NCI-H2196 treated with DMSO at 0.1 percent for 48 hours (cell line): ENCODE measurements around the gene PNKP.
"Not testable (repeated sequence)": the region's sequence is repeated elsewhere in the genome, so short reads cannot be mapped to it uniquely, and the experiment has no call there.

ENCODE experiments used
- DNase-seq: peaks from one replicate; lab custom pipeline; 2025; ENCODE audit not compliant: unreplicated experiment; lab: John Stamatoyannopoulos, UW

The PNKP gene

DNA sequence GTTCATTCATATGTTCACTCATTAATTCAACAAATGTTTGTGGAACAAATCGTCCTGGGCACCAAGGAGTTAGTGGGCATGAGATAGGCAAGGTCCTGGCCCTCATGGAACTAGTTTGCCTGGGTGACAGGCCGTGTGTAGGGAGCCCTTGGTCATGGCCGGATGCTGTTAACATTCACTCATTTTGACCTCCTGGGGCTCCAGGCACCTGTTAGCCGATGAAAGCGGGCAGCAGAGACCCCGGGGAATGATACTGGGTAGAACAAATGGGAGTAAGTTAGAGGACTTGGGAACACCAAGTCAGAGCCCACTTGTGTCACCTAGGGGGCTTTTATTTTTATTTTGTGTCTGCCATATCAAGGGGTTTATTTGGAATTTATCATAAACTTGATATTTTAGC, 42.7 kb downstream of the PNKP start:
- no peak for DNase-seq

DNA sequence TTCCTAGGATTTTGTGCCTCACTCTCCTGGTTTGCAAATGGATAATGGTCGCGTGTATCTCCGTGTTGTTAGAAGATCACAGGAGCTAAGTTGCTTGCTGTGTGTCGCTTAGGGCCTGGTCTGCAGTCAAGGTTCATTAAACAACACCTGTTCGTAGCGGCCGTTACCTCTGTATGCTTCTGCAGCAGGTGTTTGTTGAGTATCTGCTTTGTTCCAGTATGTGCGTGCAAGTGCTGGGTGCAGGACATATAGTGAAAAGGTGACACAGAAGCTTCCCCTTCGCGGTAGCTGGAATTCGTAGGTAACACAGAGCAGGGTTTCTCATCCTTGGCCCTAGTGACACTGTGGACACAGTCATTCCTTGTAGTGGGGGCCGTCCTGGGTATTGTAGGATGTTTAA, 43.9 kb downstream of the PNKP start:
- DNase-seq: peak; percentile 48

DNA sequence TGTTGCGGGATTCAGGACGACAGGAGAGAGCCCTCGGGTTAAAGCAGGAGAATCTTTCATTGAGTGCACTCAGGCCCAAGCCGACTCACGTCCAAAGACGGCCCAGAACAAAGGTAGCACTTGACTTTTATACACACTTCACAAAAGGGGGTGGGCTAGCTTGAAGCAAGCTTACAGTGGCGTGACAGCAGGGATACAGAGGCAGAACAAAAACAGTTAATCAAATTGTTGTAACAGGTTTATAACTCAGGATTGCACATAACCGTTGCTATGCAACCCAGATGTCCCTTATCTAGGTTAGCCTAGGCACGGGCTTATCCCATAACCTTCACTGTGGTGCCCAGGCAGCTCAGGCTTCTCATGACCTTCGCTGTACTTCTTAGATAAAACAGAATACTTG, 47.3 kb downstream of the PNKP start:
- no peak for DNase-seq

DNA sequence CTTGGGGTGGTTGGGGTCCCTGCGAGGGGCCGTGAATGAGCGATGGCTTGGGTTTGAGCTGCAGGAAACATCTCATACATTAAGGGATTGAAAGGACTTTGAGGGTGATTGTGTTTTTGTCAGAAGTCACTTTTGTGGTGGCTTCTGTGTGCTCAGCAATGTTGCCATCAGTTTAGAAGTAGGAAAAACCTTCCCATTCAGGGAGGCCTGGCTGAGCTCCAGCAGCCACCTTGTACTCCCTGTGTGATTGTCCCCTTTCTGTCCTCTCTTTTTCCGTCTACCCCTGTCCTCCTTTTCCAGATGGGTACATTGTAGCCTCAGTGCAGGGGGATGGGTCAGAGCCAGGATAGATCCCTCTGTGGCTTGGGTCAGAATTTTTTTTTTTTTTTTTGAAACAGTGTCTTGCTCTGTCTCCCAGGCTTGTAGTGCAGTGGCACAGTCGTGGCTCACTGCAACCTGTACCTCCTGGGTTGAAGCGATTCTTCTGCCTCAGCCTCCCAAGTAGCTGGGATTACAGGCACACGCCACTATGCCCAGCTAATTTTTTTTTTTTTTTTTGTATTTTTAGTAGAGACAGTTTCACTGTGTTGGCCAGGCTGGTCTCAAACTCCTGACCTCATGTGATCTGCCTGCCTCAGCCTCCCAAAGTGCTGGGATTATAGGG, 47.8 kb downstream of the PNKP start:
- not testable (repeated sequence) for DNase-seq

DNA sequence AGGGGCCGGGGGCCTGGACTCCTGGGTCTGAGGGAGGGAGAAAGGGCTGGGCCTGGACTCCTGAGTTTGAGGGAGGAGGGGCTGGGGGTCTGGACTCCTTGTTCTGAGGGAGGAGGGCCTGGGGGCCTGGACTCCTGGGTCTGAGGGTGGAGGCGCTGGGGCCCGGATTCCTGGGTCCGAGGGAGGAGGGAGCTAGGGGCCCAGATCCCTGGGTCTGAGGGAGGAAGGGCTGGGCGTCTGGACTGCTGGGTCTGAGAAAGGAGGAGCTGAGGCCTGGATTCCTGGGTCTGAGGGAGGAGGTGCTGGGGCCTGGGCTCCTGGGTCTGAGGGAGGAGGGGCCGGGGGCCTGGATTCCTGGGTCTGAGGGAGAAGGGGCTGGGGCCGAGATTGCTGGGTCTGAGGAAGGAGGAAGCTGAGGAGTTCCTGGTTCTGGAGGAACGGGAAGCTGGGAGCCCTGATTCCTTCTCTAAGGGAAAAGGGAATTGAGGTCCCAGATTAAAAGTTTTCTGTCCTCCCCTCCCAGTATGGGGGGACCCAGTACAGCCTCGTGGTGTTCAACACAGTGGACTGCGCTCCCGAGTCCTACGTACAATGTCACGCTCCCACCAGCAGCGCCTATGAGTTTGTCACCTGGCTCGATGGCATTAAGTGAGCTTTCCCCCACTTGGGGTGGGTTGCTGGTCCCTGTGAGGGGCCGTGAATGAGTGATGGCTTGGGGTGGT, 48.6 kb downstream of the PNKP start:
- DNase-seq: no peak

DNA sequence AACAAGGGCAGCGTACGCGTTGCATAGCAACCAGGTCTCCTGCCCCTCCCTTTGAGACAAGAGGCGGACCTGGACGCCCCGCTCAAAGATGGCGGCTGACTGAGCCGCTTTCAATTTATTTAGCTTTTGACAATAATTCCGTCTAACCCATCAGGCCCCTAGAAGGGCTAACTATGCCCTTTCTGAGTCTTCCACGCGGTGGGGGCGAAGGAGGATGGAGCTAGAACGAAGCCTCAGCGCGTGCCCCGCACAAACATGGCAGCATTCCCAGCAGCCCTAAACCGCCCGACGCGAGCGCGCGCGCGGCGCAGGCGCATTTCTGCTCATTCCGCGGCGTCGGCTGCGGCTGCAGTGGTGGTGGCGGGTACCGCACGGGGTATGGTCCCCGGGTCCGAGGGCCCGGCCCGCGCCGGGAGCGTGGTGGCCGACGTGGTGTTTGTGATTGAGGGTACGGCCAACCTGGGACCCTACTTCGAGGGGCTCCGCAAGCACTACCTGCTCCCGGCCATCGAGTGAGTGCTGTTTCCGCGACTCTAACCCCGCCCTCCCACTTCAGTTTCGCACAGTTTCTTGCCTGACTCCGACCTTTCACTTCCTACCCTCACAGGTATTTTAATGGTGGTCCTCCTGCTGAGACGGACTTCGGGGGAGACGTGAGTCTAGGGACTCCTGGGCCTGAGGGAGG, 49.3 kb downstream of the PNKP start, which contains the start of gene MED25:
MED25 (plus strand) TSS at position 326 of the 685 bp plus-strand sequence; CDS start at position 379, 53 bp downstream.
- peak; percentile 81 for DNase-seq

DNA sequence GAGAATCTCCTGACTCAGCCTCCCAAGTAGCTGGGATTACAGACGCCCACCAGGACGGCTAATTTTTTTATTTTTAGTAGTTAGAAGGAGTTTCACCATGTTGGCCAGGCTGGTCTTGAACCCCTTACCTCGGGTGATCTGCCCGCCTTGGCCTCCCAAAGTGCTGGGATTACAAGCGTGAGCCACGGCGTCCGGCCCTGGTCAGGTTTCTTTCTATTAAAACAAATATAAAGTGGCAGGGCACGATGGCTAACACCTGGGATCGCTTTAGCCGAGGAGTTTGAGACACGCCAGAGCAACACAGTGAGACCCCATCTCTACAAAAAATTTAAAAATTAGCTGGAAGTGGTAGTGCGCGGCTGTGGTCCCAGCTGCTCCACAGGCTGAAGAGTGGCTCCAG, 50.8 kb downstream of the PNKP start:
- no peak for DNase-seq

DNA sequence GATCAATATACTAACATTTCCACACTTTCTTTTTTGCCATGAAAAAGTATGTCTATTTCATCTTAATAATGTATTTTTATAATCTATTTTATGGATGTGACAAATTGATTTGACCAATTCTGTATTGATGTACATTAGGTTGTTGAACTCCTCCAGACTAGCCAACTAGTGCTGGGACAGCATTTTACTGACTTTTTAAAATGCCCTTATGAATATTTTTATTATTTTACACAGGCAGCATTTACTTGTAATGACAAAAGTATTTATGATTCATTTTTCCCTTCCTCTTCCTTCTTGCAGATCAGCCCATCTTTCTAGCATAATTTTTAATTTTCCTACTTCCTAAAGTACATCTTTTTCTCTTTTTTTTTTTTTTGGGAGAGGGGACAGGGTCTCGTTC, 53.4 kb downstream of the PNKP start:
- no peak for DNase-seq

DNA sequence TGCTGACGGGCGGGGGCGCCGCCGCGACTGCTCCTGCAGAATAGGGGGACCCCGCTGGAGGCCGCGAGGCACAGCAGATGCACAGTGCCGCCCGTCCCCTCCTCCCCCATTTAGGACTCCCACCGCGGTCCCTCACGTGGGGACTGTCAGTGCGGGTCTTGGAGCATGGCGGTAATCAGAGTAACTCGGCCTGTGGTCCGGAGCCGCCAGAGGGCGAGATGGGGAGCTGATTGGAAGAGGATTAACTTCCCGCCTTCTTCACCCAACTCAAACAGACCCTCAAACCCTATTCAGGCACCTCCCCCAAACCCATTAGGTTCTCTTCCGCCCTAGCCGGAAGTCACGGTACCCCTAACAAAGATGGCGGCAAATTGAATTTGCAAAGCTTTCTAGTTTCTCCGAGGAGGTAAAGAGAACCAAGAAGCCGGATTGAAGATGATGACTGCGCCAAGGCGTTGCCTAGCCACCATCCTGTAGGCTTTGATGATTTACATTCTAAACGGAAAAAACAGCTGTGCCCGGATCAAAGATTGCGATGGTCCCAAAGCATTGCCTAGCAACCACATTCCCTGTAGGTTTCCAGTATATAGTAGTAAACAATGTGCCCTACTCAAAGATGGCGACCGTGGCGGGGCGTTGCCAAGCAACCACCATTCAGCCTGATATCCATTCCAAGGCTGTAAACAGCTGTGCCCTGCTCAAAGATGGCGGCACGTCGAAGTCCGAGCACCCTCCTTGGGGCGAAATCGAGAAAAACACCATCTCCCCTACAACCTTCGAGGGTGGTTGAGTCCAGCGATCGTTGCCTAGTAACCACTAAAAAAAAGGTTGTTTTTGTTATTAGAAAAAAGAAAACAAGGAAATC, 54.1 kb downstream of the PNKP start, which contains the start of gene FUZ:
FUZ (minus strand) TSS at position 296 of the 865 bp plus-strand sequence; CDS start at position 110, 186 bp downstream.
- DNase-seq: peak; percentile 97

DNA sequence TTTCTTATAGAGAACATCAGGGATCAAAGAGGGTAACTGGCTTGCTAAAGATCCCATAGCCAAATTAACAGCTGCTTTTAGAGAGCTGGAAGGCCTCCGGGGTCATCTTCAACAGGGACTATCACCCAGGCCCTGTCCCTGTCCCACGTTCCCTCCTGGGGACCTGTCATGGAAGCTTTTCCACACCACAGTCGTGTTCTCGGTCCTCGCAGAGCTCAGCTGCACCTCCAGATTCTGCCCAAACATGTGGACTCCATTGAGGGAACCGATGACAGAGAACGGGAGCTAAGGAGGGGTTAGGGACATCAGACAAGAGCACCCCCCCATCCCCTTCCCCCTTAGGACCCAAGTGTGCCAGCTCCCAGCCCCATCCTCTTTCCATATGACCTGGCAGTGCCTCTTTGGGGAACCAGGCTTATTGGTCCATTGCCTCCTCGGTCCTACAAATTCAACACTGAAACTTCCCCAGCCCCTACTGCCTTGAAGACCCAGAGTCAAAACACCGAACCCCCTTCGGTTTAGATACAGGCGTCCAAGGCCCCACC, 54.9 kb downstream of the PNKP start:
- no peak for DNase-seq

DNA sequence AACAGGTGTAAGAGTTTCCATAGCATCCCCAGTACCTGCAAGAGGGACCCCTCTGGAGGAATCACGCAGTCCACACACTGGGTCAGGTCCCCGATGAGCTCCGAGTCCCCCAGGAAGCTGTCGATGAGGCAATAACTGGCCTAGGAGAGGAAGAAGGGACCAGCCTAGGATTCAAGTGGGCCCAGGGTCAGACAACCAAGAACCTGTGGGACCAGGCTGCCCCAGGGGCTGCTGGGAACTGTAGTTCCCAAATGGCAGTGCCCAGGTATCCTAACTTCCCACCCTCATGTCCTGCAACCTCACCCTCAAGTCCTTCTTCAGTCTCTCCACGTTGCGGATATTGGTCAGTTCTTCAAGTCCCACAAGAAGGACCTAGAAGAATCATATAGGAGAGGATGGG, 56.0 kb downstream of the PNKP start:
- no peak for DNase-seq
